Astrocyte (in vitro differentiated cells and primary cell): ENCODE data around the gene CAMK2G. TPM values are rescaled to one million over a fixed set of nuclear protein-coding genes. Genes with fewer than 3 reads are reported as not detected.

Experiments used
- DNase-seq: peaks from one replicate; pipeline ENCODE4 v3.0.0-alpha.2; 2010; ENCODE audit warnings: low read depth
- FAIRE-seq: peaks from 2 replicates; lab custom pipeline; 2011; peaks lifted over from hg19 to GRCh38; lab: Jason Lieb, UNC
- H2AFZ ChIP-seq: 2 replicates; pipeline ENCODE4 v1.6.0; 2012; ENCODE audit warnings: low read depth, low read length, inconsistent platforms
- H3K27ac ChIP-seq: 2 replicates; pipeline ENCODE4 v1.5.1; 2011; ENCODE audit warnings: low read depth, low read length, inconsistent platforms
- H3K27me3 ChIP-seq: 2 replicates; pipeline ENCODE4 v1.6.0; 2011; ENCODE audit warnings: low read length, inconsistent platforms; ENCODE audit not compliant: insufficient read depth
- H3K36me3 ChIP-seq: 2 replicates; pipeline ENCODE4 v1.5.1; 2011; ENCODE audit warnings: low read length, inconsistent platforms; ENCODE audit not compliant: insufficient read depth
- H3K4me1 ChIP-seq: 2 replicates; pipeline ENCODE4 v1.5.1; 2011; ENCODE audit warnings: low read length, inconsistent platforms; ENCODE audit not compliant: insufficient read depth
- H3K4me2 ChIP-seq: 2 replicates; pipeline ENCODE4 v1.6.0; 2012; ENCODE audit warnings: low read length, inconsistent platforms
- H3K4me3 ChIP-seq: 2 replicates; pipeline ENCODE4 v1.5.1; 2011; ENCODE audit warnings: low read depth, mild to moderate bottlenecking, low read length, inconsistent platforms; ENCODE audit not compliant: insufficient read depth
- H3K79me2 ChIP-seq: 2 replicates; pipeline ENCODE4 v1.6.0; 2012; ENCODE audit warnings: mild to moderate bottlenecking, low read length, inconsistent platforms; ENCODE audit not compliant: insufficient read depth
- H3K9ac ChIP-seq: 2 replicates; pipeline ENCODE4 v1.6.0; 2012; ENCODE audit warnings: mild to moderate bottlenecking, low read length, inconsistent platforms
- H3K9me3 ChIP-seq: 2 replicates; pipeline ENCODE4 v1.5.1; 2012; ENCODE audit warnings: low read depth, mild to moderate bottlenecking, low read length, inconsistent platforms; ENCODE audit not compliant: insufficient read depth
- H4K20me1 ChIP-seq: 2 replicates; pipeline ENCODE4 v1.6.0; 2012; ENCODE audit warnings: low read length, inconsistent platforms; ENCODE audit not compliant: insufficient read depth
- H3K27ac Mint-ChIP-seq: one replicate; pipeline ENCODE4 v1.8.0; 2021; ENCODE audit warnings: mild to moderate bottlenecking, mixed read lengths; ENCODE audit not compliant: unreplicated experiment
- H3K27me3 Mint-ChIP-seq: one replicate; pipeline ENCODE4 v1.8.0; 2021; ENCODE audit warnings: low read depth, mixed read lengths; ENCODE audit not compliant: unreplicated experiment
- H3K36me3 Mint-ChIP-seq: one replicate; pipeline ENCODE4 v1.8.0; 2021; ENCODE audit warnings: low read depth, mixed read lengths; ENCODE audit not compliant: unreplicated experiment
- H3K4me1 Mint-ChIP-seq: one replicate; pipeline ENCODE4 v1.8.0; 2021; ENCODE audit warnings: low read depth, mixed read lengths; ENCODE audit not compliant: unreplicated experiment
- H3K4me3 Mint-ChIP-seq: one replicate; pipeline ENCODE4 v1.8.0; 2021; ENCODE audit warnings: mild to moderate bottlenecking, moderate library complexity, mixed read lengths; ENCODE audit not compliant: unreplicated experiment
- H3K9me3 Mint-ChIP-seq: one replicate; pipeline ENCODE4 v1.8.0; 2021; ENCODE audit warnings: mild to moderate bottlenecking, mixed read lengths; ENCODE audit not compliant: unreplicated experiment
- EZH2 ChIP-seq: IDR thresholded peaks from 2 replicates; pipeline ENCODE4 v1.6.1; 2012; ENCODE audit warnings: mild to moderate bottlenecking, low read length, inconsistent platforms; ENCODE audit not compliant: insufficient read depth
- total RNA-seq: library from RNA; stranded (reverse); gene quantifications from 2 replicates; pipeline ENCODE4 v1.2.1, GENCODE V29; 2021
- TF ChIP-seq, protein P1 (sequence below): IDR thresholded peaks from 2 replicates; pipeline ENCODE4 v1.5.1; 2011; ENCODE audit warnings: low read depth, mild to moderate bottlenecking, inconsistent platforms, low read length, moderate library complexity; ENCODE audit not compliant: insufficient read depth

Gene CAMK2G
- total RNA-seq, 1 donor from 2014 or later = 19.8 TPM

DNA sequence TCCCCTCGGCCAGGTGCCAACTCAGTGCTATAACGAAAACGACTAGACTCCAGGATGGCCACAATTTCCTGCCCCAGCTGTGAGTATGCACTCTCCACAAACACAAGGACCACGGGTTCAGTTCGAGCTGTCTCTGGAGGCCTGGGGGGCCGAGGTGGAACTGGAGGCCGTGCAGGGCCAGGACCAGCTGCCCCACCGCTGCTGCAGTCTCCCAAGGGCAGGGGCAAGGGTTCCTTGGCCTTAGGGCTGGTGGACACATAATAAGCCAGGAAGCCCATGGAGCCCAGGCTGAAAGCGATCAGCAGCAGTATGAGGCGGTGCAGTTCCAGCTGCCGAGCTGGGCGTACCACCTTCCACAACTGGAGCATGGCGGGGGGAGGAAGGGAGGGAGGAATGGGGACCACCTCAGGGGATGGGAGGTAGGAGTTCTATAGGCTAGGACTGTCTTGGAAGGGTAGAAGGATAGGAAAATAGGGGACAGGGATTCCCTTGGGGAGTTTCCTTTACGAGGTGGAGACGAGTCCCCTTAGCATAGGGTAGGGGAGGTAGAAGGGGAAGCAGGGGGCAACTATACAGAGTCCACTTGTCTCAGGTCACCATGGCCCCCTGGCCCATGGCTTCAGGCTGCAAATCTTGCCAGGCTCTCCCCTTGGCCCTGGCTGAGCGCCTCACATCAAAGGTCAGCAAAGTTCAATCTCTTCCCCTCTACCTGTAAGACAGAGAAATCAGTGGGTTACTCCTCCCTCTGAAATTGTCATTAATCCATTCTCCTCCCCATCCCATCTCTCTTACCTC, 66.1 kb downstream of the CAMK2G start:
- Histone ChIP-seq H3K4me1 (peaks cover 6% of the 10 kb centered on the region), H3K79me2 (peaks cover 17% of the 10 kb centered on the region), H3K27ac (no peak overlapping the region), H2AFZ (no peak overlapping the region), H3K9me3 (no peaks in the 10 kb centered on the region), H3K4me2 (no peak overlapping the region), H3K36me3 (peaks cover 22% of the 10 kb centered on the region), H3K27me3 (no peaks in the 10 kb centered on the region), H4K20me1 (peaks cover 44% of the 10 kb centered on the region), H3K4me3 (no peak overlapping the region), H3K9ac (no peak overlapping the region)
- no peak for FAIRE-seq
- Mint-ChIP-seq H3K4me3 (no peak overlapping the region), H3K4me1 (peaks cover 19% of the 10 kb centered on the region), H3K27ac (no peak overlapping the region), H3K9me3 (no peaks in the 10 kb centered on the region), H3K36me3 (peaks cover 34% of the 10 kb centered on the region), H3K27me3 (no peaks in the 10 kb centered on the region)
- no peak for TF ChIP-seq EZH2
- TF ChIP-seq, protein P1, sequence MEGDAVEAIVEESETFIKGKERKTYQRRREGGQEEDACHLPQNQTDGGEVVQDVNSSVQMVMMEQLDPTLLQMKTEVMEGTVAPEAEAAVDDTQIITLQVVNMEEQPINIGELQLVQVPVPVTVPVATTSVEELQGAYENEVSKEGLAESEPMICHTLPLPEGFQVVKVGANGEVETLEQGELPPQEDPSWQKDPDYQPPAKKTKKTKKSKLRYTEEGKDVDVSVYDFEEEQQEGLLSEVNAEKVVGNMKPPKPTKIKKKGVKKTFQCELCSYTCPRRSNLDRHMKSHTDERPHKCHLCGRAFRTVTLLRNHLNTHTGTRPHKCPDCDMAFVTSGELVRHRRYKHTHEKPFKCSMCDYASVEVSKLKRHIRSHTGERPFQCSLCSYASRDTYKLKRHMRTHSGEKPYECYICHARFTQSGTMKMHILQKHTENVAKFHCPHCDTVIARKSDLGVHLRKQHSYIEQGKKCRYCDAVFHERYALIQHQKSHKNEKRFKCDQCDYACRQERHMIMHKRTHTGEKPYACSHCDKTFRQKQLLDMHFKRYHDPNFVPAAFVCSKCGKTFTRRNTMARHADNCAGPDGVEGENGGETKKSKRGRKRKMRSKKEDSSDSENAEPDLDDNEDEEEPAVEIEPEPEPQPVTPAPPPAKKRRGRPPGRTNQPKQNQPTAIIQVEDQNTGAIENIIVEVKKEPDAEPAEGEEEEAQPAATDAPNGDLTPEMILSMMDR = no peak
- DNase-seq = no peak

DNA sequence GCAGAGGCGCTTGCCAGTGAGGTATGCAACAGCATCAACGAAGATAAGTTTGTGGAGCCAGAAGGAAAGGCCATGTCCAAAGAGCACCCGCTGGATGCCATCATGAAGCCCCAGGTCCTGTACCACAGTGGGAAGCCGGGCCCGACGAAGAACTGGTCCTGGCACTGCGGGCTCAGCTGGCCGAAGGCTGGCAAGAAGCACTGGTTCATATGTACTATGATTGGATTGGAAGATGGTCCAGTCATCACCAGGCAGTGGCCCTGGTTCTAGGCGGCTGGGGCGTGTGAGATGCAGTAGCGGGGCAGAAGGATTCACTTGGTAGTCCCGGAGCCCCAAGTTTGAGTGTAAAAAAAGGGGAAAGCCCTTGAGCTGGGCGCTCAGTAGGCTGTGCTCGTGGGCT, 66.9 kb downstream of the CAMK2G start:
- Mint-ChIP-seq H3K27me3 (no peaks in the 10 kb centered on the region), H3K27ac (no peak overlapping the region), H3K4me1 (peaks cover 19% of the 10 kb centered on the region), H3K9me3 (no peaks in the 10 kb centered on the region), H3K36me3 (peaks cover 38% of the 10 kb centered on the region), H3K4me3 (no peak overlapping the region)
- FAIRE-seq = no peak
- Histone ChIP-seq H3K4me1 (peaks cover 6% of the 10 kb centered on the region), H3K9ac (no peak overlapping the region), H3K4me2 (no peak overlapping the region), H3K27me3 (no peaks in the 10 kb centered on the region), H3K36me3 (peaks cover 25% of the 10 kb centered on the region), H3K9me3 (no peaks in the 10 kb centered on the region), H3K4me3 (no peak overlapping the region), H3K27ac (no peak overlapping the region), H3K79me2 (peaks cover 17% of the 10 kb centered on the region), H2AFZ (no peak overlapping the region), H4K20me1 (peaks cover 45% of the 10 kb centered on the region)
- DNase-seq = no peak
- no peak for TF ChIP-seq EZH2
- TF ChIP-seq, protein P1 = no peak
